WTC11 (cell line): ENCODE results near the gene GCG.

Experiments
- CREB1 ChIP-seq: sonication (generic); formaldehyde crosslinking; IDR thresholded peaks from 2 replicates; pipeline ENCODE4 v1.8.0; 2023; ENCODE audit warnings: mild to moderate bottlenecking, missing genetic modification reagents
- IRF2 ChIP-seq: sonication (generic); formaldehyde crosslinking; IDR thresholded peaks from 2 replicates; pipeline ENCODE4 v1.8.0; 2022; ENCODE audit warnings: low read depth, missing genetic modification reagents, borderline replicate concordance
- TF ChIP-seq, protein P1 (sequence below): fragments of 200-600 bp; IDR thresholded peaks from 2 replicates; pipeline ENCODE4 v1.8.0; 2022; ENCODE audit warnings: antibody characterized with exemption

DNA sequence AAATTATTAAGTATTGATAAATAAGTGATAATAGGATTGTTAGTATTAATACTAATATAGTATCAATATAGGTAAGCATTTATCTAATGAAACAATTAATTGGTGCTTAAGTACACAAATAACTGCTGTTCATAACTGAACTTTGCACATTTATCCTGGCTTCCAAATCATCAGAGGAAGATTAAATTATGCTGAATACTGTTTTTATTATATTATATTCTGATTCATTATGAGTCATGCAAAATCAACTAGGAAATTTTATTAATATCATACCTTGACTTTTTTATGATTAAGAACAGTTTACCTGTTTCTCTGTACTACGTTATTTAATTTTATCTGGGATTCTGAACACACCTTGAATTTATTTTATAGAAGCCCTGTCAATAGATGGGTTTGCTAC is 48.6 kb upstream of the GCG start:
- TF ChIP-seq, protein P1, sequence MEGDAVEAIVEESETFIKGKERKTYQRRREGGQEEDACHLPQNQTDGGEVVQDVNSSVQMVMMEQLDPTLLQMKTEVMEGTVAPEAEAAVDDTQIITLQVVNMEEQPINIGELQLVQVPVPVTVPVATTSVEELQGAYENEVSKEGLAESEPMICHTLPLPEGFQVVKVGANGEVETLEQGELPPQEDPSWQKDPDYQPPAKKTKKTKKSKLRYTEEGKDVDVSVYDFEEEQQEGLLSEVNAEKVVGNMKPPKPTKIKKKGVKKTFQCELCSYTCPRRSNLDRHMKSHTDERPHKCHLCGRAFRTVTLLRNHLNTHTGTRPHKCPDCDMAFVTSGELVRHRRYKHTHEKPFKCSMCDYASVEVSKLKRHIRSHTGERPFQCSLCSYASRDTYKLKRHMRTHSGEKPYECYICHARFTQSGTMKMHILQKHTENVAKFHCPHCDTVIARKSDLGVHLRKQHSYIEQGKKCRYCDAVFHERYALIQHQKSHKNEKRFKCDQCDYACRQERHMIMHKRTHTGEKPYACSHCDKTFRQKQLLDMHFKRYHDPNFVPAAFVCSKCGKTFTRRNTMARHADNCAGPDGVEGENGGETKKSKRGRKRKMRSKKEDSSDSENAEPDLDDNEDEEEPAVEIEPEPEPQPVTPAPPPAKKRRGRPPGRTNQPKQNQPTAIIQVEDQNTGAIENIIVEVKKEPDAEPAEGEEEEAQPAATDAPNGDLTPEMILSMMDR = no peak
- no peak for TF ChIP-seq CREB1 (CRISPR knock-in tag)
- no peak for TF ChIP-seq IRF2 (CRISPR knock-in tag)
